Bronchial epithelial cell (primary cell): ENCODE data around the gene KLK7. TPM values are rescaled to one million over a fixed set of nuclear protein-coding genes. Genes with fewer than 3 reads are reported as not detected.

ENCODE experiments used
- DNase-seq: peaks from one replicate; pipeline ENCODE4 v3.0.0-alpha.2; 2010; ENCODE audit warnings: low read depth
- FAIRE-seq: peaks from 2 replicates; lab custom pipeline; 2011; peaks lifted over from hg19 to GRCh38; lab: Jason Lieb, UNC
- H3K27me3 ChIP-seq: 2 replicates; pipeline ENCODE4 v1.5.1; 2011; ENCODE audit warnings: low read length; ENCODE audit not compliant: control insufficient read depth, insufficient read depth
- H3K36me3 ChIP-seq: 2 replicates; pipeline ENCODE4 v1.5.1; 2011; ENCODE audit warnings: low read length; ENCODE audit not compliant: control insufficient read depth, insufficient read depth
- H3K4me3 ChIP-seq: 2 replicates; pipeline ENCODE4 v1.5.1; 2011; ENCODE audit warnings: mild to moderate bottlenecking, low read depth, low read length, control low read depth
- total RNA-seq: library from RNA; depleted of rRNA; stranded (reverse); fragments of >200 nt; gene quantifications from 2 replicates; pipeline ENCODE4 v1.2.1, GENCODE V29; 2014
- TF ChIP-seq, protein P1 (sequence below): IDR thresholded peaks from 2 replicates; pipeline ENCODE4 v1.5.1; 2011; ENCODE audit warnings: mild to moderate bottlenecking, moderate library complexity, low read length, control low read depth, inconsistent platforms; ENCODE audit not compliant: insufficient read depth, severe bottlenecking

Gene KLK7
- total RNA-seq, 1 donor from 2014 or later: 3.9 TPM

DNA sequence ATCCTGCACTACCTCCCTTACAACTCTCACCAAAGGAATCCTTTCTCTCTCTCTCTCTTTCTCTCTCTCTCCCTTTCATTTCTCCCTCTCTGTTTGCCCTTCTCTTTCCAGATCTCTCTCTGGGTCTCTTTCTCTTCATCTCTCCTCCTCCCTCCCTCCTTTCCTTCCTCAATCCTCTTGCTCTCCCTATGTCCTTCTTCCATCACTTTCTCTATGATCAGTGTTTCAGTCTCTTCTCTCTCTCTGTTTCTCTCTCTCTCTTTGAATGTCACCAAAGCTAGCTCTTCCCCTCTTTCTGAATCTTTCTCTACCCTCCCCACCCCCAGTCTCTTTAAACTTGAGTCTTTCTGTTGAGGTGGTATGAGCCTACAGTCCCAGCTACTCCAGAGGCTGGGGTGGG, 52.7 kb downstream of the KLK7 start:
- peaks cover 3% of the 10 kb centered on the region for H3K27me3 ChIP-seq
- no peak overlapping the region for H3K4me3 ChIP-seq
- TF ChIP-seq, protein P1, sequence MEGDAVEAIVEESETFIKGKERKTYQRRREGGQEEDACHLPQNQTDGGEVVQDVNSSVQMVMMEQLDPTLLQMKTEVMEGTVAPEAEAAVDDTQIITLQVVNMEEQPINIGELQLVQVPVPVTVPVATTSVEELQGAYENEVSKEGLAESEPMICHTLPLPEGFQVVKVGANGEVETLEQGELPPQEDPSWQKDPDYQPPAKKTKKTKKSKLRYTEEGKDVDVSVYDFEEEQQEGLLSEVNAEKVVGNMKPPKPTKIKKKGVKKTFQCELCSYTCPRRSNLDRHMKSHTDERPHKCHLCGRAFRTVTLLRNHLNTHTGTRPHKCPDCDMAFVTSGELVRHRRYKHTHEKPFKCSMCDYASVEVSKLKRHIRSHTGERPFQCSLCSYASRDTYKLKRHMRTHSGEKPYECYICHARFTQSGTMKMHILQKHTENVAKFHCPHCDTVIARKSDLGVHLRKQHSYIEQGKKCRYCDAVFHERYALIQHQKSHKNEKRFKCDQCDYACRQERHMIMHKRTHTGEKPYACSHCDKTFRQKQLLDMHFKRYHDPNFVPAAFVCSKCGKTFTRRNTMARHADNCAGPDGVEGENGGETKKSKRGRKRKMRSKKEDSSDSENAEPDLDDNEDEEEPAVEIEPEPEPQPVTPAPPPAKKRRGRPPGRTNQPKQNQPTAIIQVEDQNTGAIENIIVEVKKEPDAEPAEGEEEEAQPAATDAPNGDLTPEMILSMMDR: no peak
- DNase-seq (no peak), FAIRE-seq (no peak)
- no peaks in the 10 kb centered on the region for H3K36me3 ChIP-seq

GRCh38 chr19:50928831-50929230, 54.9 kb downstream of the KLK7 start:
- no peak for FAIRE-seq
- H3K4me3 ChIP-seq: no peak overlapping the region
- H3K36me3 ChIP-seq: no peaks in the 10 kb centered on the region
- no peak for DNase-seq
- TF ChIP-seq, protein P1: no peak
- peaks cover 3% of the 10 kb centered on the region for H3K27me3 ChIP-seq

Other genes with a start within 250 kb of the KLK7 start
- gene GPR32, start 213.5 kb downstream of the KLK7 start, total RNA-seq: not detected in 2 replicates
- gene ACP4, start 193.5 kb downstream of the KLK7 start, total RNA-seq: not detected in 2 replicates
- gene KLK1, start 160.1 kb downstream of the KLK7 start, total RNA-seq: not detected in 2 replicates
- gene KLK15, start 150.3 kb downstream of the KLK7 start, total RNA-seq: not detected in 2 replicates
- gene KLK3, start 129.0 kb downstream of the KLK7 start, total RNA-seq: not detected in 2 replicates
- 0.53 TPM in 1 of 2 replicates, not detected in the other for gene KLK2, start 110.5 kb downstream of the KLK7 start, total RNA-seq
- gene KLK4, start 72.5 kb downstream of the KLK7 start, total RNA-seq: not detected in 2 replicates
- gene KLK5, start 30.9 kb downstream of the KLK7 start, total RNA-seq: 3.4 and 12.0 TPM in 2 replicates
- 0.26 TPM in 2 replicates for gene KLK6, start 14.3 kb downstream of the KLK7 start, total RNA-seq
- gene KLK8, start 17.7 kb upstream of the KLK7 start, total RNA-seq: 7.6 and 91.1 TPM in 2 replicates
- gene KLK10, start 35.8 kb upstream of the KLK7 start, total RNA-seq: 6.6 and 28.0 TPM in 2 replicates
- 1.6 and 52.0 TPM in 2 replicates for gene KLK11, start 42.7 kb upstream of the KLK7 start, total RNA-seq
- gene KLK12, start 51.1 kb upstream of the KLK7 start, total RNA-seq: 26.1 TPM in 1 of 2 replicates, not detected in the other
- gene KLK13, start 81.2 kb upstream of the KLK7 start, total RNA-seq: 0.26 and 0.51 TPM in 2 replicates
- gene KLK14, start 99.0 kb upstream of the KLK7 start, total RNA-seq: not detected in 2 replicates
- 7.3 and 7.6 TPM in 2 replicates for gene CTU1, start 124.5 kb upstream of the KLK7 start, total RNA-seq
- gene SIGLEC9, start 141.0 kb upstream of the KLK7 start, total RNA-seq: not detected in 2 replicates
- not detected in 2 replicates for gene SIGLEC7, start 158.4 kb upstream of the KLK7 start, total RNA-seq
- gene CD33, start 241.2 kb upstream of the KLK7 start, total RNA-seq: not detected in 2 replicates